Endothelial cell of umbilical vein (primary cell): Measurements from ENCODE around the gene TSPAN18. TPM values are rescaled to one million over a fixed set of nuclear protein-coding genes. Genes with fewer than 3 reads are reported as not detected.

Experiments
- BruUV-seq: library from RNA; stranded (reverse); fragments of 400-500 nt; replicated peaks from 2 replicates; lab custom pipeline; 2021; lab: Mats Ljungman, UMichigan
- CTCF ChIA-PET: fragments of 300-600, 350-600 bp; sonication (Branson Sonifier 250); formaldehyde crosslinking; loops from one replicate; lab custom pipeline; 2021; ENCODE audit warnings: antibody characterized with exemption, inconsistent platforms; lab: Charles Lee
- POLR2A ChIA-PET: fragments of 300-600, 350-600 bp; sonication (Branson Sonifier 250); formaldehyde crosslinking; loops from one replicate; lab custom pipeline; 2021; ENCODE audit warnings: antibody characterized with exemption, inconsistent platforms; lab: Charles Lee
- DNase-seq: peaks from one replicate; pipeline ENCODE4 v3.0.0-alpha.2; 2011; ENCODE audit warnings: low read depth, low spot score
- FAIRE-seq: peaks from 2 replicates; lab custom pipeline; 2011; peaks lifted over from hg19 to GRCh38; lab: Jason Lieb, UNC
- H2AFZ ChIP-seq: 2 replicates; pipeline ENCODE4 v1.6.0; 2012; ENCODE audit warnings: low read depth, low read length, control low read depth, inconsistent platforms
- H3K27ac ChIP-seq: 2 replicates; pipeline ENCODE4 v1.5.1; 2011; ENCODE audit warnings: low read depth, mild to moderate bottlenecking, control low read depth, low read length, moderate library complexity; ENCODE audit not compliant: insufficient read depth
- H3K27me3 ChIP-seq, 2 experiments: 2 replicates each; pipeline versions ENCODE4 v1.6.0 to v1.6.1; 2011; ENCODE audit warnings: low read length in 2 of 2, mixed read lengths in 1 of 2; ENCODE audit not compliant: control insufficient read depth in 2 of 2, insufficient read depth in 2 of 2
- H3K36me3 ChIP-seq, 2 experiments: 2 replicates in 1 of 2; 3 replicates in 1 of 2; pipeline ENCODE4 v1.5.1; 2011; ENCODE audit warnings: low read length in 2 of 2, mild to moderate bottlenecking in 1 of 2, moderate library complexity in 1 of 2; ENCODE audit not compliant: control insufficient read depth in 2 of 2, insufficient read depth in 2 of 2; ENCODE audit errors: extremely low read depth in 1 of 2
- H3K4me1 ChIP-seq: 3 replicates; pipeline ENCODE4 v1.5.1; 2011; ENCODE audit warnings: mild to moderate bottlenecking, low read length; ENCODE audit not compliant: control insufficient read depth, insufficient read depth; ENCODE audit errors: extremely low read depth
- H3K4me2 ChIP-seq: 2 replicates; pipeline ENCODE4 v1.6.1; 2011; ENCODE audit warnings: low read length, control low read depth, mixed read lengths; ENCODE audit not compliant: insufficient read depth
- H3K4me3 ChIP-seq, 3 experiments: fragments of 200-600 bp in 1 of 3; sonication (generic), shearing (Covaris generic) in 1 of 3; replicated peaks in 1 of 3; 2 replicates each; pipeline ENCODE4 v1.5.1; 2011 to 2016; ENCODE audit warnings: control low read depth in 3 of 3, low read length in 3 of 3, mild to moderate bottlenecking in 2 of 3, inconsistent platforms in 1 of 3, low read depth in 1 of 3, moderate library complexity in 1 of 3; ENCODE audit not compliant: insufficient read depth in 1 of 3
- H3K79me2 ChIP-seq: 2 replicates; pipeline ENCODE4 v1.6.0; 2012; ENCODE audit warnings: low read length, inconsistent platforms; ENCODE audit not compliant: control insufficient read depth, insufficient read depth
- H3K9ac ChIP-seq: replicated peaks from 2 replicates; pipeline ENCODE3; 2011; ENCODE audit warnings: low read length, control low read depth; ENCODE audit not compliant: insufficient read depth; ENCODE audit errors: extremely low read depth
- H3K9me1 ChIP-seq: replicated peaks from 3 replicates; pipeline ENCODE4 v1.6.0; 2011; ENCODE audit warnings: mild to moderate bottlenecking, low read length; ENCODE audit not compliant: control insufficient read depth, insufficient read depth; ENCODE audit errors: extremely low read depth
- H3K9me3 ChIP-seq: replicated peaks from 2 replicates; pipeline ENCODE4 v1.5.1; 2012; ENCODE audit warnings: low read length, inconsistent platforms; ENCODE audit not compliant: control insufficient read depth, insufficient read depth
- H4K20me1 ChIP-seq: replicated peaks from 2 replicates; pipeline ENCODE3; 2011; ENCODE audit warnings: mild to moderate bottlenecking, low read length; ENCODE audit not compliant: control insufficient read depth, insufficient read depth; ENCODE audit errors: extremely low read depth
- CTCF ChIP-seq, 2 donors: IDR thresholded peaks; 1 replicate in 1 of 2; 2 replicates in 1 of 2; pipeline ENCODE4 v1.5.1; 2011; ENCODE audit warnings: low read length in 2 of 2, mild to moderate bottlenecking in 2 of 2, moderate library complexity in 2 of 2, control low read depth in 1 of 2, inconsistent platforms in 1 of 2, low read depth in 1 of 2; ENCODE audit not compliant: insufficient read depth in 1 of 2; ENCODE audit errors: extremely low read depth in 1 of 2
- EZH2 ChIP-seq: IDR thresholded peaks from 2 replicates; pipeline ENCODE4 v1.6.1; 2012; ENCODE audit warnings: borderline replicate concordance, low read depth, mild to moderate bottlenecking, moderate library complexity, low read length, inconsistent platforms; ENCODE audit not compliant: severe bottlenecking
- FOS ChIP-seq: IDR thresholded peaks from 2 replicates; pipeline ENCODE4 v1.6.1; 2011; ENCODE audit warnings: mild to moderate bottlenecking, low read length, moderate library complexity, borderline replicate concordance; ENCODE audit not compliant: insufficient read depth
- GATA2 ChIP-seq: IDR thresholded peaks from 2 replicates; pipeline ENCODE4 v1.7.0; 2011; ENCODE audit warnings: low read depth, mild to moderate bottlenecking, moderate library complexity, mixed read lengths, low read length; ENCODE audit not compliant: insufficient read length, insufficient read depth
- JUN ChIP-seq: IDR thresholded peaks from 2 replicates; pipeline ENCODE4 v1.6.1; 2011; ENCODE audit warnings: borderline replicate concordance, low read depth; ENCODE audit not compliant: insufficient read length, insufficient read depth
- MAX ChIP-seq: IDR thresholded peaks from 2 replicates; pipeline ENCODE4 v1.6.1; 2011; ENCODE audit not compliant: insufficient read depth, insufficient read length
- MYC ChIP-seq: IDR thresholded peaks from one replicate; pipeline ENCODE4 v1.6.1; 2011; ENCODE audit warnings: mild to moderate bottlenecking, low read depth, low read length
- POLR2A ChIP-seq: IDR thresholded peaks from 2 replicates; pipeline ENCODE4 v1.6.1; 2012; ENCODE audit warnings: low read depth, mild to moderate bottlenecking, control low read depth, low read length
- POLR2AphosphoS5 ChIP-seq: IDR thresholded peaks from 2 replicates; pipeline ENCODE4 v1.6.1; 2012; ENCODE audit warnings: low read depth, mild to moderate bottlenecking, control low read depth, low read length, moderate library complexity; ENCODE audit not compliant: insufficient read depth
- dilution Hi-C: fragments of 300-500 bp; cut with MboI; formaldehyde crosslinking; loops from one replicate; pipeline ENCODE4 v1.15.0; 2019; ENCODE audit warnings: low sequenced_read_pairs; ENCODE audit not compliant: extremely low pct_ligation_motif_present
- intact Hi-C: fragments of 100-400 bp; cut with micrococcal nuclease; formaldehyde crosslinking; loops from one replicate; pipeline ENCODE4 v1.10.0; 2022
- polyA plus RNA-seq, 4 experiments: library from polyadenylated mRNA; depleted of rRNA in 3 of 4; stranded (reverse) in 3 of 4; unstranded in 1 of 4; fragments of >200 nt; gene quantifications; 2 replicates each; pipeline versions ENCODE4 v1.2.1 to v1.2.3, GENCODE V29; 2011 to 2012; ENCODE audit warnings: missing spikeins in 1 of 4
- total RNA-seq: library from RNA; stranded (reverse); gene quantifications from 2 replicates; pipeline ENCODE4 v1.2.3, GENCODE V29; 2021

TSPAN18 gene
- total and polyA plus RNA-seq, 2 donors (not counting 3 experiments of a cell fraction or from before 2014, with no cell fraction given): 32.2 to 118 TPM

- ChIA-PET CTCF (interaction anchor here (1.0 to 2.8 kb wide), 5 partner anchors 9 to 95 kb away, joined by 3 to 8 read pairs (median 4); no protein-coding TSS in a partner anchor), POLR2A (no interaction called here)
- intact Hi-C loops (no loop called here), dilution Hi-C loops (no loop called here)
- Histone ChIP-seq H3K36me3 (no peaks in the 10 kb centered on the region), H3K9me3 (no peaks in the 10 kb centered on the region), H3K79me2 (no peaks in the 10 kb centered on the region), H3K9me1 (no peaks in the 10 kb centered on the region), H3K9ac (no peak overlapping the region), H3K27ac (no peak overlapping the region), H3K4me1 (peaks cover 33% of the 10 kb centered on the region), H3K27me3 (no peaks in the 10 kb centered on the region), H3K4me3 (no peak overlapping the region), H2AFZ (no peak overlapping the region), H3K4me2 (no peak overlapping the region), H4K20me1 (no peaks in the 10 kb centered on the region)
- TF ChIP-seq MYC (no peak), POLR2AphosphoS5 (no peak), POLR2A (no peak), FOS (no peak), MAX (no peak), GATA2 (no peak), JUN (no peak), CTCF (IDR thresholded peaks at IDR 0.05; ENCODE audit: extremely low read depth in 1 of 2, insufficient read depth in 1 of 2, low read depth in 1 of 2, low read length in 2 of 2) (no peak), EZH2 (no peak)
- DNase-seq (no peak), FAIRE-seq (no peak)
- BruUV-seq: no TSS peak
These were observed 89.2 kb downstream of the TSPAN18 start for GRCh38 chr11:44815917-44816456.
